ENCODE data around the gene PRKX.
"Not testable (repeated sequence)": the region's sequence is repeated elsewhere in the genome, so short reads cannot be mapped to it uniquely, and the experiment has no call there.

PRKX gene

GRCh38 chrX:3653111-3653510 lies 60.3 kb downstream of the PRKX start:
- DNase-seq (no peak), ATAC-seq (no peak)

- DNase-seq (no peak), ATAC-seq (no peak)
Measured at GRCh38 chrX:3651277-3651676, 62.2 kb downstream of the PRKX start.

GRCh38 chrX:3648084-3648483 lies 65.4 kb downstream of the PRKX start:
- DNase-seq (no peak), ATAC-seq (no peak)

- not testable (repeated sequence) for DNase-seq
Measured at GRCh38 chrX:3639858-3640631, 73.4 kb downstream of the PRKX start.

GRCh38 chrX:3639236-3639635 lies 74.2 kb downstream of the PRKX start:
- ATAC-seq, result no peak

More at GRCh38 chrX:3639858-3640631, 73.4 kb downstream of the PRKX start:
- ATAC-seq, result not testable (repeated sequence)

GRCh38 chrX:3638280-3638873 lies 75.1 kb downstream of the PRKX start:
- no peak for ATAC-seq
- DNase-seq, result peak; percentile 21

More at GRCh38 chrX:3639236-3639635, 74.2 kb downstream of the PRKX start:
- no peak for DNase-seq

- no peak for ATAC-seq
- DNase-seq, result no peak
Measured at GRCh38 chrX:3636803-3637202, 76.6 kb downstream of the PRKX start.

GRCh38 chrX:3631196-3631595 lies 82.3 kb downstream of the PRKX start:
- ATAC-seq (no peak), DNase-seq (no peak)

DNA sequence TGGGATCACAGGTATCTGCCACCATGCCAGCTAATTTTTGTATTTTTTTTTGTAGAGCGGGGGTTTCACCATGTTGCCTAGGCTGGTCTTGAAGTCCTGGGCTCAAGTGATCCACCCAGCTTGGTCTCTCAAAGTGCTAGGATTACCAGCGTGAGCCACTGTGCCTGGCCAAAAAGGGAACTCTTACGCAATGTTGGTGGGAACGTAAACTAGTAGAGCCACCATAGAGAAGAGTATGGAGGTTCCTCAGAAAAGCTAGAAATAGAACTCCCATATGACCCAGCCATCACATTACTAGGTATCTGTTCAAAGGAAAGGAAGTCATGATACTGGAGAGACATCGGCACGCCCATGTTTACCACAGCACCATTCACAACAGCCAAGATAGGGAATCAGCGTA lies 85.9 kb downstream of the PRKX start:
- ATAC-seq (no peak), DNase-seq (no peak)

GRCh38 chrX:3621414-3621813 lies 92.0 kb downstream of the PRKX start:
- DNase-seq, result no peak
- ATAC-seq, result no peak

DNA sequence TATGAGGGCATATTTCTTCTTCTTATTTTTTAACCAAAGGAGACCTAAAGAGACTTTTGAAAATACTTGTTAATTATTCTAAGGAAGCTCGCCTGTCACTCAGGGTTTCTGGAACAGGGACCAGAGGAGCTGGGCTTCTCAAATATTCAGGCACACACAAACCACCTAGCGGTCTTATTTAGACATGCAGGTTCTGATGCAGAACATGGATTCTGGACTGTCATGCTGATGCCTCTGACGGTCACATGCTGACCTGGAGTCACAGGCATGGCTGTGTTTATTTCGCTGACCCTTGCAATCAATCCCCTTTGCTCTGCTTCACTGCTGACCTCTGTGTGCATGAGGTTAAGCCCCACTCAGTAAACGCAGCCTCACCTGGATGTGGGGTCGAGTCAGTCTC lies 101.7 kb downstream of the PRKX start:
- ATAC-seq, DNase-seq: not testable (repeated sequence)

- DNase-seq (no peak), ATAC-seq (no peak)
Measured at GRCh38 chrX:3609810-3610209, 103.6 kb downstream of the PRKX start.

- ATAC-seq (no peak), DNase-seq (no peak)
Measured at GRCh38 chrX:3603026-3603661, 110.3 kb downstream of the PRKX start.

DNA sequence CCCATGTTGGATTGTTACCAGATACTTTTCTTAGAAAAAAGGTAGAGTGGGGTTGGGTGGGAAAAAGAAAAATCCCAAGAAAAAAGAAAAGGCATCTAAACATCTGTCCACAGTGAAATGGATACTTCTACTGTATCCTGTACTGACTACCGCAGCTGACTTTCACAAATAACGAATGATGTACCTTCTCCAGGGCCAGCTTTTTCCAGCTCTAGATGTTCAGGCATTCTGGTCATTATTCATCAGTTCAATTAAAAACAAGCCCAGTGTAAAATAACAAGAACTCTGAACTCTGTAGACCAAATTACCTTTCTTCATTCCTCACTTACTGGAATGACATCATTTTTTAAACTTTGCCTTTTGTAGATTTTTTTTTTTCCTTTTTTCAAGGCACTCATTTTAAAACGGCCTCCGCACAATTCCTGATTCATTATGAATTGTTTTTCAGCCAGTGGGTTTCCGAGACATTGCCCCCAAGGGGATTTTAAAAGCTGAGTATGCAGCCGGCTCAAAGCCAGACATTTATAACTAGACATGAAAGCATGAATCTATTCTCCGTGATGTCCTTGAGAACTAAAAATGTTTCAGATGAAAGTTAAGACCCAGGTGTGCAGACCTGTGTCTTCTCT lies 113.5 kb downstream of the PRKX start:
- ATAC-seq (no peak), DNase-seq (no peak)

DNA sequence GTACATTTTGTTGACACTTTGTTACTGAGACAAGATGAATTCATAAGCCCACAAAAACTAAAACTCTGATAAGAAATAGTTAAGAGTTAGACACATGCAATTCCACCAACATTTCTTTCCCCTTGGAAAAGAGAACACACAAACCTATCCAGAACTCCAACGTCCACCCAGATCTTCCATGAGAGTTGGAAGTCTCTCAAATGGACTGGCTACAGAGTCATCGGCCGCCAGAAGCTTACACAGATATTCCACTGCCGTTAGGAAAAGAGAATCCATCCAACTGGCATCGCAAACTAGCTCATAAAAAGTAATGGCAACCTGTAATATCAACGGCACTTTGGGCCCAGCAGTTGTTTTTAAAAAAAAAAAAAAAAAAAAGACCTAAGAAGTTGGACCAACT lies 114.7 kb downstream of the PRKX start:
- no peak for DNase-seq
- ATAC-seq, result no peak

DNA sequence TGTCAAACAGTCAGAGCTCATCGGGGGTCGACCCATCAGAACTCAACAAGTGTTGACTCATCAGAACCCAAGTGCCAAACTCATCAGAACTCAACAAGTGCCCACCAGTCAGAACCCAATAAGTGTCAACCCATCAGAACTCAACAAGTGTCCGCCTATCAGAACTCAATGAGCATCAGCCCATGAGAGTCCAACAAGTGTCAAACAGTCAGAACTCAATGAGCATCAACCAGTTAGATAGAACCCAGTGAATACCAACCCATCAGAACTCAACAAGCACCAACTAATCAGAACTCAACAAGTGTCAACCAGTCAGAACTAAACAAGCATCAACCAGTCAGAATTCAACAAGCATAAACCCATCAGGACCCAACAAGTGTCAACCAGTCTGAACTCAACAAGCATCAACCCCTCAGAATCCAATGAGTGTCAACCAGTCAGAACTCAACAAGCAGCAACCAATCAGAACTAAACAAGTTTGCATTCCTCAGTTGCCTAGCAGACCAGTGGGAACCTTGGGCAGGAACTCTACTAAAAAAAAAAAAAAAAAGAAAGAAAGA lies 115.3 kb downstream of the PRKX start:
- no peak for DNase-seq
- ATAC-seq, result no peak

DNA sequence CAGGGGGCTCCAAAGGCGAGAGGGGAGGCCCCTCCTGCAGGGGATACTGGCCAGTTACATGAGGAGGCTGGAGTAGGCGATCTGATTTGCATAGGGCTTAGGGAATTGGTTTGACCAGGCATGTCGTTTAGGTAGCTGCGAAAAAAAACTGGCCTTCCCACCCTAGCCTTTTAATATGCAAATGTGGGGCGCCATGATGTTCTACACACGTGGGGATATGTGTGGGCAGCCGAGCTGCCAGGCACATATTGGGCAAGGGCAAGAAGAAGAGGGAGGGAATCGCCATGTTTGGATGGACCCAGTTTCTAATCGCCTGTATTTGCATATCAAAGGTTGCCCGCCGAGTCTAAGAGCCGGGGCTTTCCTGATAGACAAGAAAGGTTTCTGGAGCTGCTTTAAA lies 121.3 kb downstream of the PRKX start:
- no peak for ATAC-seq

GRCh38 chrX:3589474-3589873 lies 124.0 kb downstream of the PRKX start:
- DNase-seq (no peak), ATAC-seq (no peak)

More for the DNA sequence above, 121.3 kb downstream of the PRKX start:
- DNase-seq, result no peak

GRCh38 chrX:3585719-3586118 lies 127.7 kb downstream of the PRKX start:
- ATAC-seq, result no peak
- DNase-seq, result no peak

DNA sequence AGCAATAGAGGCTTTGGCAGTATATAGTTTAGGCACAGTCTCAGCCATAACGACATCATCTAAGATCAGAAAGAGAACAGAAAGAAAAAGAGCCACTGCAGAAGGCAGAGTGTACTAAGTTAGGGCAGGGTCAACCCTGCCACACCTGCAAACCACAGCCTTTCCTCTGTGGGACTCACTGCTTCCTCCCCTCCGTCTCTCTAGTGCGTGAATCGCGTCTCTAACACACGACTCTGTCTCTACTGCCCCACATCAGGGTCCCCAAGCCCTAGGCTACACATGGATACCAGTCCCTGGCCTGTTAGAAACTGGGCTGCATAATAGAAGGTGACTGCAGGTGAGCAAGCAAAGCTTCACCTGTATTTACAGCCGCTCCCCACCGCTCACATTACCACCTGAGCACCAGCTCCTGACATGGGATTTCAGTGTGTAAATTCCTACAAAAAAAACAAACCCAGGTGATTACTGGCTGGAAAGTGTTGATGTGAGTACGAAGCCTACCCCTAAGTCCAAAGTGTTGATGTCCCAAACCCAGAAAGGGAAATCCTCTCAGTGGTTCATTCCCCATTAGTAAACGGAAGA lies 128.9 kb downstream of the PRKX start:
- DNase-seq (no peak), ATAC-seq (no peak)

- ATAC-seq (no peak), DNase-seq (no peak)
Measured at GRCh38 chrX:3582451-3582850, 131.0 kb downstream of the PRKX start.

- ATAC-seq, result no peak
- DNase-seq, result no peak
Measured at GRCh38 chrX:3581609-3582108, 131.8 kb downstream of the PRKX start.
